Measurements from ENCODE around the gene MED8.

The MED8 gene

DNA sequence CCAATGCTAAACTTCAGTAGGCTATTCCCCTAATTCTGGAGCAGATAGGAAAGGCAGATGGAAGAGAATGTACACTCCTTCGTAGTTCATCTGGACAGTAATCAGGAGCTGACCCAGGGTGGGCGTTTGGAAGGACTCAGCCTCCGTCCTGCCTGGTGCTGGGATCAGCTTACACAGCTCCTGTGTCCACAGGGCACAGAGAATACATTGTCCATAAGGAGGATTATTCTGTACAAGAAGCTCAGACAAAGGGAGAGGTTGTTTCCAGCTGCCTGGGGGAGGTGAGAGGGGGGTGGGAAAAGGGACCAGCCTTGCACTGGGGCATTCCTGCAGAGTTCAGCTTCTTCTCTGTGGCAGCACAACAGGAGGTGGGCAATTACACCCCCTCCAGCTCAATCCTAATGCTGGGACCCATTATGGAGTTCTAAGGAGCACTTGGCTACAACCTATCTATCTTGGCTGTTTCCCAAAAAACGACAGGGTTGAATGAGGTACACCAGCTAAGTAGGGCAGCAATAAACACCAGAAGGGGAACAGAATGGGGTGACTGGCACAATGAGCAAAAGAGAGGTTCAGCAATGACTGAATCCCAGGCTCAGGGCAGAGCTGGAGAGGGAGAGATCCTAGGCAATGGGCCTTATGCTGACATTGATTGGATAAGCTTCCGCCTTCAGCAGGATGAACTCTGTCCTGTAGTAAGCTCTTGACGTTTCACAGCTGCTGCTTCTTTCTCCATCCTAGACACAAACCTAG is 7.4 kb downstream of the MED8 start:
- Histone ChIP-seq H3K27me3 (ENCODE audit: insufficient read depth, insufficient read length) (no peaks in the 10 kb centered on the region), H3K4me3 (ENCODE audit: insufficient read length, low read depth) (no peak overlapping the region), H3K4me1 (ENCODE audit: insufficient read depth, insufficient read length) (no peaks in the 10 kb centered on the region), H3K9me3 (ENCODE audit: insufficient read depth, low read length) (no peaks in the 10 kb centered on the region), H3K36me3 (ENCODE audit: insufficient read depth, insufficient read length, low read length) (peaks cover 72% of the 10 kb centered on the region), H3K9ac (ENCODE audit: insufficient read length, low read depth) (no peak overlapping the region)
- DNase-seq (ENCODE audit: low read depth, low spot score) = no peak
- TF ChIP-seq SUZ12 (IDR thresholded peaks at IDR 0.05; ENCODE audit: extremely low read depth, insufficient read depth, insufficient read length) = no peak
- no peak for TF ChIP-seq YY1 (IDR thresholded peaks at IDR 0.05; ENCODE audit: insufficient read depth, insufficient read length)
- no peak for TF ChIP-seq ZNF274 (IDR thresholded peaks at IDR 0.05; ENCODE audit: low read depth, low read length)

DNA sequence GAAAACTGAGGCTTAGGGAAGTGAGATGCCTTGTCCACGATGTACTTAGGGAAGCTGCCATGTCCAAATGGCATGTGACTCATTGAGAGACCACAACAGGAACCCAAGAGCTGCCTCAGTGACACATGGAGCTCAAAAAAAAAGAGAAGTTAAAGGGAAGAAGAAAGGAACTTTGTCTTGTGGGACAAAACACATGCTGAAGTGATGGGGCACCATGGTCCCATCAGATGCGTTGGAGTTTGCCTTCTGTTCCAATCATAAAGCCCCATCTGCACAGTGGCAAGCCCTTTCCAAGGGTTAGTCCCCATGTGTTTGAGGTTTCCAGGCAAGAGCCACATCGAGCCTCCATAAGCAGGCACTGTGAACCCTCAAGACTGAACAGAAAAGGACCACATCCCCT is 8.0 kb downstream of the MED8 start:
- peaks cover 66% of the 10 kb centered on the region for H3K36me3 ChIP-seq (ENCODE audit: insufficient read depth, insufficient read length, low read length)
- H3K27me3 ChIP-seq (ENCODE audit: insufficient read depth, insufficient read length) = no peaks in the 10 kb centered on the region
- no peaks in the 10 kb centered on the region for H3K9me3 ChIP-seq (ENCODE audit: insufficient read depth, low read length)
- H3K4me1 ChIP-seq (ENCODE audit: insufficient read depth, insufficient read length) = no peaks in the 10 kb centered on the region
- no peak overlapping the region for H3K4me3 ChIP-seq (ENCODE audit: insufficient read length, low read depth)
- DNase-seq (ENCODE audit: low read depth, low spot score) = no peak
- H3K9ac ChIP-seq (ENCODE audit: insufficient read length, low read depth) = no peak overlapping the region
- TF ChIP-seq SUZ12 (IDR thresholded peaks at IDR 0.05; ENCODE audit: extremely low read depth, insufficient read depth, insufficient read length) (no peak), ZNF274 (IDR thresholded peaks at IDR 0.05; ENCODE audit: low read depth, low read length) (no peak), YY1 (IDR thresholded peaks at IDR 0.05; ENCODE audit: insufficient read depth, insufficient read length) (no peak)

DNA sequence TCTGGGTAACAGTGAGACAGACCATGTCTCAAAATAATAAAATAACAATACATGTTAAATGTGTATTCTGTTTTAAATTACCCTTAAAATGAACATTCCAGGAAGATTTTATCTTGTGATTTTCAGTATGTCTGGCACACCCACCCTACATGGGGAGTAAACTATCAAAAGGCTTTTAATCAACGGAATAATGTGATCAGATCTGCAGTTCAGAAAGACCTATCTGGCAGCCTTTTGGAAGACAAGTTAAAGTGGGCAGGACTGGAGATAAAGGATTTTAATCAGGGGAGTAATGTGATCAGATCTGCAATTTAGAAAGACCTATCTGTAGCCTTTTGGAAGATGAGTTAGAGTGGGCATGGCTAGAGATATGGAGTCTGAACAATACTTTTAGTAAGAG is 10.1 kb downstream of the MED8 start:
- H3K9ac ChIP-seq (ENCODE audit: insufficient read length, low read depth) = no peak overlapping the region
- DNase-seq (ENCODE audit: low read depth, low spot score) = no peak

DNA sequence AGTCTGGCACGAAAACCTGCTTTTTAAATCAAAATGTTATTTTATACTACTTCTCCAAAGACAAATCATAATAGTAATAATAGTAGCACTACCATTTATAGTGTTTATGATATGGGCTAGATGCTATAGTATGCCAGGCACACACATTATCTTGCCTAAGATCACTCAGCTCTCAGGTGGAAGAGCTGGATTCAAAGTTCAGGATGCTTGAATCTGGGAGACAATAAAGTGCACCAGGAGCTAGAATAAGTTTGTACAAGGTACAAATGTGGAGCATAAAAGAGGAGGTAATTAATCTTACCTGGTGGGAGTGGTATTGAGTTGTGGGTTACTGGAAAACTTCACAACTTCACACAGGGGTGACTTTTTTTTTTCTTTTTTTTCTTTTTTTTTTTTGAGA is 11.8 kb downstream of the MED8 start:
- TF ChIP-seq ZNF274 (IDR thresholded peaks at IDR 0.05; ENCODE audit: low read depth, low read length) = no peak
- TF ChIP-seq SUZ12 (IDR thresholded peaks at IDR 0.05; ENCODE audit: extremely low read depth, insufficient read depth, insufficient read length) = no peak
- no peak for TF ChIP-seq YY1 (IDR thresholded peaks at IDR 0.05; ENCODE audit: insufficient read depth, insufficient read length)
- no peaks in the 10 kb centered on the region for H3K27me3 ChIP-seq (ENCODE audit: insufficient read depth, insufficient read length)
- DNase-seq (ENCODE audit: low read depth, low spot score) = no peak
- no peak overlapping the region for H3K9ac ChIP-seq (ENCODE audit: insufficient read length, low read depth)
- no peak overlapping the region for H3K4me3 ChIP-seq (ENCODE audit: insufficient read length, low read depth)
- no peaks in the 10 kb centered on the region for H3K9me3 ChIP-seq (ENCODE audit: insufficient read depth, low read length)
- H3K4me1 ChIP-seq (ENCODE audit: insufficient read depth, insufficient read length) = no peaks in the 10 kb centered on the region
- H3K36me3 ChIP-seq (ENCODE audit: insufficient read depth, insufficient read length, low read length) = peaks cover 32% of the 10 kb centered on the region

More for the DNA sequence above, 10.1 kb downstream of the MED8 start:
- H3K9me3 ChIP-seq (ENCODE audit: insufficient read depth, low read length) = no peaks in the 10 kb centered on the region
- H3K4me1 ChIP-seq (ENCODE audit: insufficient read depth, insufficient read length) = no peaks in the 10 kb centered on the region
- H3K4me3 ChIP-seq (ENCODE audit: insufficient read length, low read depth) = no peak overlapping the region
- no peaks in the 10 kb centered on the region for H3K27me3 ChIP-seq (ENCODE audit: insufficient read depth, insufficient read length)
- TF ChIP-seq ZNF274 (IDR thresholded peaks at IDR 0.05; ENCODE audit: low read depth, low read length) = no peak
- no peak for TF ChIP-seq SUZ12 (IDR thresholded peaks at IDR 0.05; ENCODE audit: extremely low read depth, insufficient read depth, insufficient read length)
- no peak for TF ChIP-seq YY1 (IDR thresholded peaks at IDR 0.05; ENCODE audit: insufficient read depth, insufficient read length)
- H3K36me3 ChIP-seq (ENCODE audit: insufficient read depth, insufficient read length, low read length) = peaks cover 49% of the 10 kb centered on the region

DNA sequence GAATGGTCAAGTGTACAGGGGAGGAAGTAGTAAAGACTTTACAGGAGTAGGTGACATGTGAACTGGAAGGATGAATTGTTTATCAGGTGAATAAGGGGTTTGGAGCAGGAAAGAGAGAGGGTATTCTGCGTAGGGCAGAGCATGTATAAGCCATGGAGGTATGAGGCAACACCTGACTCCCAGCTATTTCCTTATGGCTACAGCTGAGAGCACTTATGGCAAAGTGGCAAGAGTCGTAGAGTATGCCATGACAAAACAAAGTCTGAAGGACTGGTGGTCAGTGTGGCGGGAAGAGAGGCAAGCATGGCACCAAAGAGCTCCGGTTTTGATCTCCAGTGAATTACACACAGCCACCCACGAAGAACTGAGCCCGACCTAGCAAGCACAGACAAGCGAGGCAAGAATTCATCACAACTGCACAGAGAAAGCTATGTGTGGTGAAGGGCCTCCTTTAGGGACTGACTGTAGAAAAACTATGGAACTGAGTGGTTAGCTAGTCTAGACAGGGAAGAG is 12.8 kb downstream of the MED8 start:
- H3K27me3 ChIP-seq (ENCODE audit: insufficient read depth, insufficient read length) = no peaks in the 10 kb centered on the region

DNA sequence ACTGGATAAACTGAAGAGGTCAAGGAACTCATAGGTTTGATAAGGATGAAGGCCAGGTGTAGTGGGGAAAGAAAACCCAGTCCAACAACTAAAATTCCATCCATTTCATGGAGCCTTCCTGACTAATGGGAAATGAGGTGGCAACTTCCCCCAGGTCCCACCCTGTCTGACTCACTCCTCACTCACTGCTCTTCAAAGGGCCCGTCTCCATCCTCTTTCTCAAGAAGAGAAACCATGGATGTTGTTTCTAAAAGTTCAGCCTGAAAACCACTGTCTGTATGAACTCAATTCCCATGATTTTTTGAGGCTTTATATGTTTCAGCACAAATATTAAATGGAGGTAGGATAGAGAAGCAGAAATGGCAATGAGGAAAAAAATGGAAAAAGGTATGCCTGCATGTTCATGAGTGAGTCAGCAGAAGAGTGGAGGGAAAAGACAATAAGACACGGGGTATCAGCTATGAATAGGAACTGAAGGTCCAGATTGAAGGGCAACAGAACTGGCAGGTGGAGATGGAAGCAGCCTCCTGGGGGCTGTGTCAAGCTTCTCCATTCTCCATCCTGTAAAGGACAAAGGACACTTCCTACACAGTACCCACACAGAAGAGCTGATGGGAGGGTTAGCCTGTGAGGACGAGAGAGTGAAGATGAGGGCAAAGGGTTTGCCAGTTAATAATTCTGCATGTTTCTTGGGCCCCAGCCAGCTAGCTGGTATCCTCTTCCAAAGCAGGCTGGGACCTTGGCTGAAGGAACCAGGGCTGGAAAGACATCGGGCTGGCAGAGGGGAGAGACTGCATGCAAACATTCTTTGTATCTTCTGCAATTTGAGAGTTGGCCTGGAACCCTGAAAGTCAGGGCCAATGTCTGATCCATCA is 16.3 kb downstream of the MED8 start:
- Histone ChIP-seq H3K9ac (ENCODE audit: insufficient read length, low read depth) (no peak overlapping the region), H3K9me3 (ENCODE audit: insufficient read depth, low read length) (no peaks in the 10 kb centered on the region), H3K4me3 (ENCODE audit: insufficient read length, low read depth) (no peak overlapping the region), H3K36me3 (ENCODE audit: insufficient read depth, insufficient read length, low read length) (peaks cover 21% of the 10 kb centered on the region), H3K4me1 (ENCODE audit: insufficient read depth, insufficient read length) (no peaks in the 10 kb centered on the region), H3K27me3 (ENCODE audit: insufficient read depth, insufficient read length) (no peaks in the 10 kb centered on the region)
- no peak for DNase-seq (ENCODE audit: low read depth, low spot score)
- TF ChIP-seq ZNF274 (IDR thresholded peaks at IDR 0.05; ENCODE audit: low read depth, low read length) = no peak
- no peak for TF ChIP-seq YY1 (IDR thresholded peaks at IDR 0.05; ENCODE audit: insufficient read depth, insufficient read length)
- no peak for TF ChIP-seq SUZ12 (IDR thresholded peaks at IDR 0.05; ENCODE audit: extremely low read depth, insufficient read depth, insufficient read length)

More for the DNA sequence above, 12.8 kb downstream of the MED8 start:
- DNase-seq (ENCODE audit: low read depth, low spot score) = no peak
- Histone ChIP-seq H3K9me3 (ENCODE audit: insufficient read depth, low read length) (no peaks in the 10 kb centered on the region), H3K36me3 (ENCODE audit: insufficient read depth, insufficient read length, low read length) (peaks cover 22% of the 10 kb centered on the region), H3K4me3 (ENCODE audit: insufficient read length, low read depth) (no peak overlapping the region), H3K9ac (ENCODE audit: insufficient read length, low read depth) (no peak overlapping the region), H3K4me1 (ENCODE audit: insufficient read depth, insufficient read length) (no peaks in the 10 kb centered on the region)
- no peak for TF ChIP-seq ZNF274 (IDR thresholded peaks at IDR 0.05; ENCODE audit: low read depth, low read length)
- no peak for TF ChIP-seq YY1 (IDR thresholded peaks at IDR 0.05; ENCODE audit: insufficient read depth, insufficient read length)
- TF ChIP-seq SUZ12 (IDR thresholded peaks at IDR 0.05; ENCODE audit: extremely low read depth, insufficient read depth, insufficient read length) = no peak

DNA sequence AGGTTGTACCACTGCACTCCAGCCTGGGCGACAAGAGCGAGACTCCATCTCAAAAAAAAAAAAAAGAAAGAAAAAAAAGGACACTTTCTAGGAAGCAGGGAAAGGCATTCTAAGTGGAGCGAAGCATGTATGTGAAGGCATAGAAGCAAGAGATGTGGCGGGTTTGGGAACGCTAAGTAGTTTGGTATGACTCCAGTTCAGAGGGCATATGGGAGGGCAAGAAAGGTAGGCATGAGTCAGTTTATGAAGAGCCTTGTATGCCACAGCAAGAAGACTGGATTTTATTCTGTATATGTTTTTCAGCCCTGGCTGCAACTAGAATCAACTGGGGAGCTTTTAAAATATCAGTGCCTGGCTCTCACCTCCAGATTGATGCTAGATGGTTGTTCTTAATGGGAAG is 17.4 kb downstream of the MED8 start:
- Histone ChIP-seq H3K36me3 (ENCODE audit: insufficient read depth, insufficient read length, low read length) (peaks cover 17% of the 10 kb centered on the region), H3K9ac (ENCODE audit: insufficient read length, low read depth) (no peak overlapping the region)
- no peak for DNase-seq (ENCODE audit: low read depth, low spot score)

More for the DNA sequence above, 17.4 kb downstream of the MED8 start:
- Histone ChIP-seq H3K4me3 (ENCODE audit: insufficient read length, low read depth) (no peak overlapping the region), H3K9me3 (ENCODE audit: insufficient read depth, low read length) (no peaks in the 10 kb centered on the region), H3K4me1 (ENCODE audit: insufficient read depth, insufficient read length) (no peaks in the 10 kb centered on the region), H3K27me3 (ENCODE audit: insufficient read depth, insufficient read length) (no peaks in the 10 kb centered on the region)
- TF ChIP-seq ZNF274 (IDR thresholded peaks at IDR 0.05; ENCODE audit: low read depth, low read length) = no peak
- TF ChIP-seq SUZ12 (IDR thresholded peaks at IDR 0.05; ENCODE audit: extremely low read depth, insufficient read depth, insufficient read length) = no peak
- no peak for TF ChIP-seq YY1 (IDR thresholded peaks at IDR 0.05; ENCODE audit: insufficient read depth, insufficient read length)
